ENCODE data around the gene SLC25A5. TPM values are rescaled to one million over a fixed set of nuclear protein-coding genes. Genes with fewer than 3 reads are reported as not detected.

SLC25A5 gene
- total RNA-seq, 1 experiment from 2014 or later: 641 TPM

GRCh38 chrX:119489212-119490074 lies 21.2 kb downstream of the SLC25A5 start:
- ChIA-PET CTCF (interaction anchor here (3.5 kb wide), 1 partner anchor 23 kb away, joined by 21 read pairs; no protein-coding TSS in a partner anchor), RAD21 (ENCODE audit: low non-redundant PET in 1 of 2, low total read pairs in 2 of 2, uncharacterized antibody in 2 of 2, unreplicated experiment in 2 of 2) (interaction anchor here (0.9 to 1.2 kb wide), 3 partner anchors 23 kb away, joined by 3 to 7 read pairs (median 4); no protein-coding TSS in a partner anchor), POLR2A (interaction anchor here (0.6 to 0.9 kb wide), 2 partner anchors 16 to 23 kb away, joined by 3 read pairs; no protein-coding TSS in a partner anchor)
- DNase-seq (ENCODE audit: low read depth, low spot score) (no peak), ATAC-seq (peak; percentile 63)
- Histone ChIP-seq H3K9me2 (ENCODE audit: insufficient read depth) (no peaks in the 10 kb centered on the region), H3K79me2 (ENCODE audit: insufficient read depth, low read length) (no peaks in the 10 kb centered on the region), H4K20me1 (ENCODE audit: insufficient read depth) (no peaks in the 10 kb centered on the region), H3K9ac (ENCODE audit: low read length) (no peak overlapping the region), H3K27me3 (ENCODE audit: insufficient read depth, low read length) (no peaks in the 10 kb centered on the region), H3K9me3 (ENCODE audit: control insufficient read depth in 1 of 2, insufficient read depth in 1 of 2, low read depth in 1 of 2, low read length in 2 of 2) (no peaks in the 10 kb centered on the region), H3K36me3 (ENCODE audit: control insufficient read depth in 1 of 2, insufficient read depth in 2 of 2, low read length in 2 of 2) (no peaks in the 10 kb centered on the region), H3K4me2 (ENCODE audit: low read length) (no peak overlapping the region), H2AFZ (ENCODE audit: low read depth, low read length, poor library complexity, severe bottlenecking) (no peak overlapping the region), H3K27ac (ENCODE audit: low read depth, low read length) (no peak overlapping the region), H3K4me1 (ENCODE audit: control insufficient read depth in 1 of 2, insufficient read depth in 2 of 2, low read length in 2 of 2) (no peaks in the 10 kb centered on the region), H3K4me3 (replicated peaks in 1 of 2; ENCODE audit: low read depth in 1 of 2, low read length in 2 of 2) (no peak overlapping the region)
- TF ChIP-seq FOSL1 (IDR thresholded peaks at IDR 0.05; ENCODE audit: low read depth) (no peak), SRF (IDR thresholded peaks at IDR 0.05; ENCODE audit: low read depth) (no peak), ZFX (IDR thresholded peaks at IDR 0.05) (no peak), RAD21 (IDR thresholded peaks at IDR 0.05; ENCODE audit: low read depth) (no peak), EZH2phosphoT487 (IDR thresholded peaks at IDR 0.05; ENCODE audit: borderline replicate concordance) (no peak), ZNF274 (IDR thresholded peaks at IDR 0.05; ENCODE audit: low read depth, low read length) (no peak), POLR2A (IDR thresholded peaks at IDR 0.05; ENCODE audit: borderline replicate concordance, extremely low read depth, insufficient read depth, insufficient read length) (no peak), EZH2 (IDR thresholded peaks at IDR 0.05) (no peak), JUND (IDR thresholded peaks at IDR 0.05) (no peak), TCF7L2 (IDR thresholded peaks at IDR 0.05; ENCODE audit: borderline replicate concordance, extremely low read depth, insufficient read depth, insufficient read length) (no peak), EGR1 (IDR thresholded peaks at IDR 0.05; ENCODE audit: low read depth) (no peak)
- TF ChIP-seq, protein P1, sequence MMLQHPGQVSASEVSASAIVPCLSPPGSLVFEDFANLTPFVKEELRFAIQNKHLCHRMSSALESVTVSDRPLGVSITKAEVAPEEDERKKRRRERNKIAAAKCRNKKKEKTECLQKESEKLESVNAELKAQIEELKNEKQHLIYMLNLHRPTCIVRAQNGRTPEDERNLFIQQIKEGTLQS (IDR thresholded peaks at IDR 0.05): no peak
- TF ChIP-seq, protein P2, sequence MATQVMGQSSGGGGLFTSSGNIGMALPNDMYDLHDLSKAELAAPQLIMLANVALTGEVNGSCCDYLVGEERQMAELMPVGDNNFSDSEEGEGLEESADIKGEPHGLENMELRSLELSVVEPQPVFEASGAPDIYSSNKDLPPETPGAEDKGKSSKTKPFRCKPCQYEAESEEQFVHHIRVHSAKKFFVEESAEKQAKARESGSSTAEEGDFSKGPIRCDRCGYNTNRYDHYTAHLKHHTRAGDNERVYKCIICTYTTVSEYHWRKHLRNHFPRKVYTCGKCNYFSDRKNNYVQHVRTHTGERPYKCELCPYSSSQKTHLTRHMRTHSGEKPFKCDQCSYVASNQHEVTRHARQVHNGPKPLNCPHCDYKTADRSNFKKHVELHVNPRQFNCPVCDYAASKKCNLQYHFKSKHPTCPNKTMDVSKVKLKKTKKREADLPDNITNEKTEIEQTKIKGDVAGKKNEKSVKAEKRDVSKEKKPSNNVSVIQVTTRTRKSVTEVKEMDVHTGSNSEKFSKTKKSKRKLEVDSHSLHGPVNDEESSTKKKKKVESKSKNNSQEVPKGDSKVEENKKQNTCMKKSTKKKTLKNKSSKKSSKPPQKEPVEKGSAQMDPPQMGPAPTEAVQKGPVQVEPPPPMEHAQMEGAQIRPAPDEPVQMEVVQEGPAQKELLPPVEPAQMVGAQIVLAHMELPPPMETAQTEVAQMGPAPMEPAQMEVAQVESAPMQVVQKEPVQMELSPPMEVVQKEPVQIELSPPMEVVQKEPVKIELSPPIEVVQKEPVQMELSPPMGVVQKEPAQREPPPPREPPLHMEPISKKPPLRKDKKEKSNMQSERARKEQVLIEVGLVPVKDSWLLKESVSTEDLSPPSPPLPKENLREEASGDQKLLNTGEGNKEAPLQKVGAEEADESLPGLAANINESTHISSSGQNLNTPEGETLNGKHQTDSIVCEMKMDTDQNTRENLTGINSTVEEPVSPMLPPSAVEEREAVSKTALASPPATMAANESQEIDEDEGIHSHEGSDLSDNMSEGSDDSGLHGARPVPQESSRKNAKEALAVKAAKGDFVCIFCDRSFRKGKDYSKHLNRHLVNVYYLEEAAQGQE (IDR thresholded peaks at IDR 0.05; ENCODE audit: low read depth): no peak
- TF ChIP-seq, protein P3, sequence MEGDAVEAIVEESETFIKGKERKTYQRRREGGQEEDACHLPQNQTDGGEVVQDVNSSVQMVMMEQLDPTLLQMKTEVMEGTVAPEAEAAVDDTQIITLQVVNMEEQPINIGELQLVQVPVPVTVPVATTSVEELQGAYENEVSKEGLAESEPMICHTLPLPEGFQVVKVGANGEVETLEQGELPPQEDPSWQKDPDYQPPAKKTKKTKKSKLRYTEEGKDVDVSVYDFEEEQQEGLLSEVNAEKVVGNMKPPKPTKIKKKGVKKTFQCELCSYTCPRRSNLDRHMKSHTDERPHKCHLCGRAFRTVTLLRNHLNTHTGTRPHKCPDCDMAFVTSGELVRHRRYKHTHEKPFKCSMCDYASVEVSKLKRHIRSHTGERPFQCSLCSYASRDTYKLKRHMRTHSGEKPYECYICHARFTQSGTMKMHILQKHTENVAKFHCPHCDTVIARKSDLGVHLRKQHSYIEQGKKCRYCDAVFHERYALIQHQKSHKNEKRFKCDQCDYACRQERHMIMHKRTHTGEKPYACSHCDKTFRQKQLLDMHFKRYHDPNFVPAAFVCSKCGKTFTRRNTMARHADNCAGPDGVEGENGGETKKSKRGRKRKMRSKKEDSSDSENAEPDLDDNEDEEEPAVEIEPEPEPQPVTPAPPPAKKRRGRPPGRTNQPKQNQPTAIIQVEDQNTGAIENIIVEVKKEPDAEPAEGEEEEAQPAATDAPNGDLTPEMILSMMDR (IDR thresholded peaks at IDR 0.05 in 2 of 3, conservative IDR thresholded peaks at IDR 0.05 in 1 of 3; ENCODE audit: borderline replicate concordance in 1 of 3, insufficient read depth in 1 of 3, low read depth in 2 of 3, low read length in 2 of 3): no peak
- intact Hi-C loops (cut with micrococcal nuclease): no loop called here
- BruUV-seq (replicated peaks): TSS peak; percentile 100
